ENCODE results near the gene ZNF576. TPM values are rescaled to one million over a fixed set of nuclear protein-coding genes. Genes with fewer than 3 reads are reported as not detected.
"Not testable (repeated sequence)": the region's sequence is repeated elsewhere in the genome, so short reads cannot be mapped to it uniquely, and the experiment has no call there.

Gene ZNF576
- total RNA-seq, 1 donor from 2014 or later, result 10.1 TPM

DNA sequence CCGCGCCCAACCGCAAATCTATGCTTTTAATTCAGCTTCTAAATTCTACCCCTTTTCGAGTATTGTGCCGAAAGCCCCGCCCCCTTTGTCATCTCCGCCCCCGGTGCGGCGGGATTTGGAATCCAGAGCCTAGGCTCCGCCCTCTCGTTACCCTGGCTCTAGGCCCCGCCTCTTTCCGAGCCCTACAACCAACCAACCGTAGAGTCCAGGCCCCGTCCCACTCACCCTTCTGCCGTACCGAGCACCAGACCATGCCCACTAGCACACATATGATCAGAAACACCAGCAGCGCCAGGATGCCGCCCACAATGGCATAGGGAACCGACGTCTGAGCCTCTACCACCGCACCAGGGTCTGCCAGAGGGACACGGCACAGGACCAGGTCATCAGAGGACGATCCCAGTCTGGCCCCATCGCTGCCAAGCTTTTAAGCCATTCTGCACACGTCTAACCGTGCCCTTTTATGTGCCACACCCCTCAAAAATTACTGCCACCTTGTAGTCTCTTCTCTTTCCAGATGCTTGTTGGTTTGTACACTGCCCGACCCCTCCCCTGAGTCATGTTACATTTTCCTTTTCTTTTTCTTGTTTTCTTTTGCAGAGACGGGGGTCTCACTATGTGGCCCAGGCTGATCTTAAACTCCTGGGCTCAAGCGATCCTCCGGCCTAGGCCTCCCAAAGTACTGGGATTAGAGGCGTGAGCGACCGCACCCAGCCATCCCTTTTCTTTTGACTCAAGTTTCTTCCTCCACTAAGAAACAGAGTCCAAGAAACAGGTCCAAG lies 27.7 kb downstream of the ZNF576 start:
- DNase-seq (ENCODE audit: low read depth), result no peak

DNA sequence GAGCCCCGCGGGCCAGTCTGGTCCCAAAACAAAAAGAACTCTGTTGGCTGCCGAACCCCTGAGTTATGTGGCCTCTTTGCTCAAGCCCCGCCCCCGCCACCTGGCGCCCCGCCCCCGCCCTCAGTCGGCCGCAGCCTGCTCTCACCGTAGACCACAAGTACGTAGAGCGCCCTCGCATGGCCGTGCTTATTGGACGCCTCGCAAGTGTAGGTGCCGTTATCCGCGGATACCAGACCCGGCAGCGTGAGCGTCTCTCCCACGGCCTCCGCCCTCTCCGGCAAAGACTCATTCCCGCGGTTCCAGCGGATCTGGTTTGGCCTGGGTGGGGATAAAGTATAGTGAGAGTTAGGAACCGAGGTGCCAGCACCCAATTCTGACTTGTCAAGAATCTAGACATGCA lies 28.5 kb downstream of the ZNF576 start:
- no peak for DNase-seq (ENCODE audit: low read depth)

DNA sequence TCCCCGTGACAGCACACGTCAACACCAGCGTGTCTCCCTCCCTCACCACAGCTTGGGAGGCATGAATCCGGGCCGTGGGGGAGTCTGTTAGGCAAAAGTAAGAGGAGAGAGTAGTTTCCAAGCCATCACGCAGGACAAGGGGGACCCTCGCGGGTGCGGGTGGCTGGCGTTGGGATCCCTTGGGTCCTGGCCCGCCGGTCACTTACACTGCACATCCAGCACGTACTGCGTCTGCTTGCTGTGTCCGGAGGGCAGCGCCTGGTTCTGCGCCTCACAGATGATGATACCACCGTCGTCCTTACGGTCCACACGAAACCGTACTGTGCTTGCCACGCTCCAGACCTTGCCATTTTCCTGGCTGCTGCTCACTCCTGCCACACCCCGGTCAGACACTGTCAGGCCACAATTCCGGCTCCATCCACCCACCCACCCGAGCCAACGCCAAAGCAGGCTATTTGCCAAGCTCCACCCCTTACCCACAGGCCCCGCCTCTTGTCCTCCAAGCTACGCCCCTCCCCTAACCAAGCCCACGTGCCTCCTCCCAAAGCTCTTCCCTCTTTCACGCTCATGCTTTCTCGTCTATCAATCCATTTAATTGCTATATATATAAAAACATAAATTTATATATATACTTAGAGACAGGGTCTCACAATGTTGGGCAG lies 29.7 kb downstream of the ZNF576 start:
- DNase-seq (ENCODE audit: low read depth), result no peak

DNA sequence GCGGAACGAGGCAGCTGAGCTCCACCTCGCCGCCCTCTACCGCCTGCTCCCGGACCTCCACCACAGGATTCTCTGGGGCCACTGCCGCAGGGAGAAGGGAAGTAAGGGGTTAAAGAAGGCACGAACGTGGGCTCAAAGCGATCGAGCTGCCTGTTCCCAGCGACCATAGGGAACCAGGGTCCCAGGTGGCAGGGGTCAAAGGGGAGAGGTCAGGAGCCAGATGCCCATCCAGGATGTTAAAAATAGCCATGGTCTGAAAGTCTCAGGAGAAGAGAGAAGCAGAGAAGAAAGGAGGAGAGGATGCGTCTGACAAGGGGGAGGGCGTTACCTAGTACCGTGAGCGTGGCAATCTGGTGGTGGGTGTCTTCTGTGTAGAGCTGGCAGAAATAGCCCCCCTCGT lies 30.4 kb downstream of the ZNF576 start:
- no peak for DNase-seq (ENCODE audit: low read depth)

DNA sequence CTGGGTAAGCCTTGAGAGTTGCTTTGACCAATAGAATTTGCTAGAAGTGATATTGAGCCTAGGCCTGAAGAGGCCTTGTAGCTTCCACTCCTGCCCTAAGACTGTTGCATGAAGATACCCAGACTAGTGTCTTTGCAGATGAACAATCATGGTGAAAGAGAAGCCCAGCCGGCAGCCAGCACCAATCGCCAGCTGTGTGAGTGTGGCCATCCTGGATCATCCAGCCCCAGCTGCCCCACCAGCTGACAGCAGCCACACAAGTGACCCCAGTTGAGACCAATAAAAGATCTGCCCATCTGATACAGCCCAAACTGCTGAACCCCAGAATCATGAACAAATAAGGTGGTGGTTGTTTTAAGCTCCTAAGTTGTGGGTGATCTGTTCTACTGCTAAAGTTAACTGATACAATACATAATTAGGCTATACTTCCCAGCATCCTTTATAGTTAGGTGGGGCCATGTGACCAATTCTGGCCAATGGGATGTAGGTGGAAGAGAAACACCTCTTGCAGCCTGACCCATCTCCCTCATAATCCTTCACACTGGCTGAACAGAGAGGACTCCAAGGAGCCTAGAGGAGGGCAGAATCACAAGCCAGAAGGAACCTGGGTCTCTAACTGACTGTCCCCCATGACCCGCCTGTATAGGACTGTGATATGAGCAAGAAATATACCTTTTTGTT lies 32.4 kb downstream of the ZNF576 start:
- peak; percentile 38 for DNase-seq (ENCODE audit: low read depth)

DNA sequence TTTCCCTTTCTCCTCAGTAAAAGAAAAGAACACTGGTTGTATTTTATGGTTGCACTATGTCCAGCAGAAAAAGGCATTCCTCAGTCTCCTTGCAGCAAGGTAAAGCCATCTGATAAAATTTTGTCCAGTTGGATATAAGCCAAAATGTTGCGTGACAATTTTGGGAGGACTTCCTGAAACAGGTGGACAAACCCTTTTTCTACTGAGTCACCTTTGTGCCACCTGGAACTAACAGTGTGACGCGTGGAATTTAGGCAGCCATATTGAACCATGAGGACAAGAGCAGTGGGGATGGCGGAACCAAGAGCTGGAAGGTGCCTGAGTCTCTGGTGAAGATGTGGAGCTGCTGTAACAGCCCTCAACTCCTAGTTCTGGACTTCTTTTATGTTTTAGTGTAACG lies 35.1 kb downstream of the ZNF576 start:
- no peak for DNase-seq (ENCODE audit: low read depth)

DNA sequence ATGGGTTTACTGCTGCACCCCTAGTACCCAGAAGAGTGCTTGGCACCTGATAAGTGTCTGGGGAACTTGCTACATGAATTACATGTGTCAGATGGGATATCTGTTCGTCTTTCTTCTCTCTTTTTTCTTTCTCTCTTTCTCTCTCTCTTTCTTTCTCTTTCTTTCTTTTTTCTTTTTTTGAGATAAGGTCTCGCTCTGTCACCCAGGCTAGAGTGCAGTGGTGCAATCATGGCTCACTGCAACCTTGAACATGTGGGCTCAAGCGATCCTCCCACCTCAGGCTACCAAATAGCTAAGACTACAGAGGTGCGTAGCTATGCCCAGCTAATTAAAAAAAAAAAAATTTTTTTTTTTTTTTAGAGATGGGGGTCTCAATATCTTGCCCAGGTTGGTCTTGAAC lies 37.1 kb downstream of the ZNF576 start:
- DNase-seq (ENCODE audit: low read depth), result no peak

DNA sequence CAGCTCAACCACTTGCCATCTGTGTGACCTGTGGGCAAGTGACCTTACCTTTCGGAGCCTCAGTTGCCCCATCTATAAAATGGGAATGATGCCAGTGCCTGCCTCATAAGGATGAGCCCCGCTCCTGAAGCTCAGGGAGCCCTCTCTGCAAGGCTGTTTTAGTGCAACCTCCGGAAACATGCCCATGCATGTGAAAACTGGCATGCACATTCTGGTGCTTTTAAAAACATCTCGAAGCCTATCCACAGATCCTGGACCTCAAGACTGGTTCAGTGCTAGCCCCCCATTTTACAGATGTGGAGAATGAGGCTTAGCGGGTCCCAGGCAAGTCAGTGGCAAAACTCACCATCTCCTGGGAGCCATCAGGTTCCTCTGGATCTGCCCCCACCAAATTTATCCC lies 37.7 kb downstream of the ZNF576 start:
- DNase-seq (ENCODE audit: low read depth), result no peak

DNA sequence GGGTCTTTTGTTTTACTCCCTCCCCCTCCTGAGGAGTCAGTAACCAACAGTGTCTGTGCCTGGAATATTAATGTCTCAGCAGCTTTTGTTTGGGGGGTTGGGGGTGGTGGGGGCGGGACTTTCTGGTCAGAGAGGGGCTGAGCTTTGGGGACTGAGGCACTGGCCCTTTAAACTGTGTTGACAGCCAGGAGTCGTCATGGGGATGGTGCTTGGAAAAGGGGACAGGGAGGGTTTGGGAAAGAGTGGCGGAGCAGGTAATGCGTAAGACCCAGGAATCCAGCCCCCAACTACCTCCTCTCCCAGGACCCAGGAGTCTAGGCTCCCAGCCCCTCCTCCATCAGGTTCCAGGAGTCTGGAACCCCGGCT lies 38.1 kb downstream of the ZNF576 start:
- no peak for DNase-seq (ENCODE audit: low read depth)

DNA sequence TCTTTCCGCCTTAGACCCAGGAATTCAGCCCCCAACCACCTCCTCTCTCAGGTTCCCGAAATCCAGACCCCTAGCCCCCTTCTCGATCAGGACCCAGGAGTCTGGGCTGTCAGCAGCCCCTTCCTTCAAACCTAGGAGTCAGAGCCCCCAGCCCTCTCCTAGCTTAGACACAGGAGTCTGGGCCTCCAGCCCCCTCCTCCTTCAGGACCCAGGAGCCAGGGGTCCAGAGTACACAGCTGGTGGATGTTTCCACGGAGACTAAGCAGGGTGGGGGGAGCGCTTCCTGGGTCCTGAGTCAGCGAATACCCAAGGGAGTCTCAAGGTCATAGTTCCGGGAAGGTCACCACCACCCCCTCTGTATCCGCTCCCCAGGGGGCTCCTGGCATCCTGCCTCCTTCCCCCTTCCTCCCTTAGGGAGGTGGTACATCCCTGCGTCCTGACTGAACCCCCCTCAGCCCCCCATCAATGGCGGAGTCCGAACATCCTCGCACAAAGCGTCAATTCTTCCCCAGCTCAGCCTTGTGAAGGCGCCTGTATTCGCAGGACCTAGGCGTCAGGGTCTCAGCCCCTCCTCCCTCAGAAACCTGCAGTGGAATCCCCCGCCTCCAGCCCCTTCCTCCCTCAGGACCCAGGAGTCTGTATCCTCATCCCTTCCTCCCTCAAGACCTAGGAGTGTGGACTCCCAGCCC lies 38.6 kb downstream of the ZNF576 start:
- DNase-seq (ENCODE audit: low read depth), result no peak

DNA sequence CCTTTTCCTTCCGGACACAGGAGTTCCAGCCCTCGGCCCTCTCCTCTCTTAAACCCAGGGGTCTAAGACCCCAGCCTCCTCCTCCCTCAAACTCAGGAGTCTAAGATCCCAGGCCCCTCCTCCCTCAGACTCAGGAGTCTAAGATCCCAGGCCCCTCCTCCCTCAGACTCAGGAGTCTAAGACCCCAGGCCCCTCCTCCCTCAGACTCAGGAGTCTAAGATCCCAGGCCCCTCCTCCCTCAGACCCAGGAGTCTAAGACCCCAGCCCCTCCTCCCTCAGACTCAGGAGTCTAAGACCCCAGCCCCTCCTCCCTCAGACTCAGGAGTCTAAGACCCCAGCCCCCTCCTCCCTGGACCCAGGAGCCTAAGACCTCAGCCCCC lies 39.2 kb downstream of the ZNF576 start:
- not testable (repeated sequence) for DNase-seq (ENCODE audit: low read depth)

DNA sequence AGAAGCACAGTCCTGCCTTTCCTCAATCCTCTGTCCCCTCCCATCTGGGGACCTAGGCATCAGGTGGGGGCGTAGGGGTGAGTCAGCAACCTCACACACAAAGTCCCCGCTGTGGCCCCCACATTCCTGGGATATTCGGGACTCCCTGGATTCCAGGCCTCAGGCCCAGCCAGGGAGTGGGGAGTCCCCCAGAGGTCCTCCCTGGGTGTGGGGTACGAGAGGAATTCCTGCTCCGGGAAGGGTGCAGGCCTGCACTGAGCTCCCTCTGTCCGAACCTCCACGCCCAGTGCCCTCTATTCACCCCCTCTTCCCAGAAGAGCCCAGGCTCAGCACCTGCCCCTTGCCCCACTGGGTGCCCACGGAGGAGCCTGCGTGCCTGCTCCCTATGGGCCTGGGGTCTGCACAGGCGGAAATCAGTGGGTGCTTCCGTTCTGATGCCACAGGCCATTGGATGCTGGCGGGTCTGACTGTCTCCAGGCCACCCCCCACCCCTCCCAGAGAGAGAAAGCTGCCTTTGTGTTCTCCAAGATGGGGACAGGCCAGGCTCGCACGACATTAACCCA lies 39.8 kb downstream of the ZNF576 start:
- peak; percentile 21 for DNase-seq (ENCODE audit: low read depth)

DNA sequence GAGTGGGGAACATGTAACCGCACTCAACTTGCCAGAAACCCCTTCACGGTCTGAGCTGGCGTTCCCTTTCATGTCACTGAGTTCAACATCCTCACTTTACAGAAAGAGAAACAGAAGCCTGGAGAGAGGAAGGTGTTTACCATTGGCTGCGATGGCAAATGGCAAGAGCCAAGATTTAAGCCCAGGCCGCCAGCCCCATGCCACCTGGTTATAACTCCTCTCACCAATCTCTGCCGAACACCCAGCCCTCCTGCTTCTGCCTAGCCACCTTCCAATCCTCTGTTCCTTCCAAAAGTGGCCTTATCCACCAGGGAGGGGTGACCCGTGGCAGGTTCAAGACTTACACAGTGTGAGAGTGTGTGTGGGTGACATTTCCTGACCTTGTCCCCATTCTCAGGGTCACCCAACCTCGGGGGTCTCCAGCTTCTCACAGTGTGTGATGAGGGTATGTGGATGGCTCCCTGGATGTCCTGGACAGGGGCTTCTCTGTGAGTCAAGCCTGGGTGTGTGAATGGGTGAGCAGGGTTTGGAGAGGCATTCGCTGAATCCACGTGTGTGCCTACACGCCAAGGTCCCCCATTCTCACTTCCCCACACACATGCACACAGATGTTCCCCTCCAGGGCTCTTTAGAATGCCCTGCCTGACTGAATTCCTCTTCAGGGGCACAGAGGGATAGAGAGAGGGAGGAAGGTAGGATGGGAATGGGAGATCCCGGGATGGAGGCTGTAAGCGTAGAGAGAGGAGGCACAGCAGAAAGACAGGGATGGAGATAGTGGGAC lies 42.0 kb downstream of the ZNF576 start:
- DNase-seq (ENCODE audit: low read depth), result no peak

DNA sequence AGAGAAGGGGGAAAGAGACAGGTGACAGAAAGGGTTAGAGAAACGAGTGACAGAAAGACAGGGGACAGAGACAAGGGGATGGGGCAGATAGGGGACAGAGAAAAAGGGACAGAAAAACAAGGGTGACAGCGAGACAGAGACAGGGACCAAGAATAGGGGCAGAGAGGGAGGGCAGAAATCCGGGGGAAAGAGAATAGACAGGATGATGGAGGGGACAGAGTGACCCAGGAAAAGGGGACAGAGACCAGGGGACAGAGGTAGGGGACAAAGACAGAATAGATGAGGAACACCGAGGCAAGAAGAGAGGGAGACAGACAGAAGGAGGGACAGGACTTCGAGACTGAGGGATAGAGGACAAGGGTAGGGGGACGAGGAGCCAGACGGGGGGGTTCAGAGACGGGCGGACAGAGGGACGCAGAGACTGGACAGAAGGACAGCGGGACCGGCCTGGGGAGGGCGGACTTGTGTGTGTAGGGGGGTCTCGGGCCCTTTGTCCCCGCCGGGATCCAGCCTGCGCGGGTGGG lies 42.7 kb downstream of the ZNF576 start:
- no peak for DNase-seq (ENCODE audit: low read depth)

DNA sequence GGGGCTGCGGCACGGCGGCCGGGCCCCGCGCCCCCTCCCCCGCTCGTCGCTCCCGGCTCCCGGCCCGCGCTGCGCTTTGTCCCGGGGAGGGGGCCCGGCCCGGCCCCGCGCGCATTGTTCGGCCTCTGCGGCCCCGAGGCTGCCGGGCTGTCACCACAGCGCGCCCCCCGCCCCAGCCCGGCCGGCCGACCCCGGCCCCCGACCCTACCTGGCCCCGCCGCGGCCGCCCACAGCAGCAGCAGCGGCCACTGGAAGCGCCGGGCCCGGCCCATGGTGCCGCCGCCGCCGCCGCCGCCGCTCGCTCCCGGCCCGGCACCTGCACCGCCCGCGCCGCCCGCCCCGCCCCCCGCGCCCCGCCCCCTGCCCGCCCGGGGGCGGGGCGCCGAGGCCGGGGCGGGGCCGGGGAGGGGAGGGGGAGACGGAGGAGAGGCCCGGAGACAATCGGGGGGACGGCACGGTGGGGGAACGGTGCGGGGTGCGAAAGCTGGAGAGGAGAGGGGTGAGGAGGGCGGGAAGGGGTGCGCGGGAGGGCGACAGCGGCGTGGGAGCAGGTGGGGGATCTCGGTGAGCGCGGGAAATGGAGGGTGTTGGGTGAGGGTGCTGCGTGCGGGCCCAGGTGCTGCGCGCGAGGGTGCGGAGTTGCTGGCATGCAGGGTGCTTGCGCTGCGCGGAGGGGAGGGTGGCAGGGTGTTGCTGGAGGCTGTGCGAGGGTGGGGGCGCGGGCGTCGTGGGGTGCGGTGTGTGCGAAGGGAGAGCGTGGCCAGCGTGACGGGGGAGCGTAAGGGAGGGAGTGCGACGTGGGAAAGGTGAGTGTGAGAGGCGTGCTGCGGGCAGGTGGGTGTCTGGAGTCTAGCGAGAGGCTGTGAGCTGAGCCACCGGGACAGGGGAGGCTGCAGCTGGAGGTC lies 43.4 kb downstream of the ZNF576 start, which contains the start of gene CADM4:
Gene CADM4, minus strand, starts transcription at position 332 of the 905 bp plus-strand sequence. Its CDS starts 60 bp downstream, at position 272.
- DNase-seq (ENCODE audit: low read depth), result peak; percentile 8

DNA sequence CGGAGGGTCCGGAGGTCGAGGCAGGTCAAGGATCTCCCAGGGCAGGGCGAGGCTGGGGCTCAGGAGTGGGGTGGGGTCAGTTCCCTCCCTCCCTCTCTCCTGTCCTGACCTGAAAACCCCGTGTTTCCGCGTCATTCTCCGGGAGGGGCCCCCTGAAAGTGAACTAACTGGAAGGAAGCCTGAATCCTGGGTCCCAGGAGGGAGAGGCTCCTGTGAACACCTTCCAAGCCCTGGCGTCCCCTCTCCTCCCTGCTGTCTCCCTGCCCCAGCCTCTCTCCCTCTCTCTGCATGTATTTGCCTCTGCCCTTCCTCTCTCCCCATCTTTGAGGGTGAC lies 44.0 kb downstream of the ZNF576 start:
- DNase-seq (ENCODE audit: low read depth), result no peak

DNA sequence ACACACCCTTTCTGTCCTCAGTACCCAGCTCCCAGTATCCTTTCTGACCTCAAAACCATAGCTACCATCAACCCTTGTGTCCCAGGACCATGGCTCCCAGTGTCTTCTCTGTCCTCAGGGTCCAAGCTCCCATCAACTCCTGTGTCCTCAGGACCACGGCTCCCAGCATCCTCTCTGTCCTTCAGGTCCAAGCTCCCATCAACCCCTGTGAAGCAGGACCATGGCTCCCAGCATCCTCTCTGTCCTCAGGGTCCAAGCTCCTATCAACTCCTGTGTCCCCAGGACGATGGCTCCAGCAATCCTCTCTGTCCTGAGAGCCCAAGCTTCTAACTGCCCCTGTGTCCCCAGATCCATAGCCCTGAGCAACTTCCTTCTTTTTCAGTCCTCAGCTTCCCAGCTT lies 44.9 kb downstream of the ZNF576 start:
- no peak for DNase-seq (ENCODE audit: low read depth)

DNA sequence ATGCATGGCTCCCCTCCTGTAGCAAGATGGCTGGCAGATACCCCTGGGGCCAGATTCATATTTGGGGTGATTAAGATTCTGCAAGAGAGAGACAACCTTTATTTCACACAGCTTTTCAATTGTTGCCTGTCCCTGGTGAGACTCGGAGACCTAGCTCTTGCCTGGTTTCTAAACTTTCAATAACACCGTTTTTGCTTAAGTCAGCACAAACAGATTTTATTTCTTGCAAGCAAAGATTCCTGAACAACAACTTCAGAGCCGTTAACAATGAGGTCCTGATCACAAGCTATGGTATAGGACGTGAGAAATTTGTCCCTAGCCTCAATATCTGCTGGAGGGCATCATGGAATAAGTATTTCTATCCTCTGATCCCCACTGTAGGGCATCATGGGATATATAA lies 46.1 kb downstream of the ZNF576 start:
- DNase-seq (ENCODE audit: low read depth), result no peak

DNA sequence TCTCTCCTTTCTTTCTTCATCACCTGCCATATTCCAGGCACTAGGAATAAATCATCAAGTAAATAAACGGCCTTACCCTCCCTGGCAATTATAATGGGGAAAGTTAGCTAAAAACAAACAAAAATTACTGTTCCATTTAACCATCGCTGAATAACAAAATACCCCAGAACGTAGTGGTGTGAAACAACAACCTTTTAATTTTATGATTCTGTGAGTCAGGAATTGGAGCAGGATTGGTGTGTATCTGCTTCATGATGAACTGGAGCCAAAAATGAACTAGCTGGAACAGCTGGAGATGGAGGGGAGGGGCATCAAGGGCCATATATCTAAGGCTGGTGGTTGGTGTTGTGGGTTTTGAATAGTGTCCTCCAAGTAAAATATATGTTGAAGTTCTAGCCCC lies 46.9 kb downstream of the ZNF576 start:
- DNase-seq (ENCODE audit: low read depth), result peak; percentile 50

Data from myocyte (in vitro differentiated cells).